ENCODE measurements around the gene PDZD2. TPM values are rescaled to one million over a fixed set of nuclear protein-coding genes. Genes with fewer than 3 reads are reported as not detected.

Gene PDZD2
- total RNA-seq, 1 donor from 2014 or later = 6.7 TPM

- no peaks in the 10 kb centered on the region for H3K27me3 ChIP-seq (ENCODE audit: control insufficient read depth, insufficient read depth, low read length)
- no peaks in the 10 kb centered on the region for H3K36me3 ChIP-seq (ENCODE audit: control insufficient read depth, insufficient read depth, low read length)
- no peak for DNase-seq (ENCODE audit: low read depth)
- no peak for TF ChIP-seq CTCF (IDR thresholded peaks at IDR 0.05; ENCODE audit: insufficient read depth, low read length, poor library complexity, severe bottlenecking)
- no peak overlapping the region for H3K4me3 ChIP-seq (ENCODE audit: low read depth, low read length)
These were observed 362.8 kb downstream of the PDZD2 start for GRCh38 chr5:32001707-32002106.

DNA sequence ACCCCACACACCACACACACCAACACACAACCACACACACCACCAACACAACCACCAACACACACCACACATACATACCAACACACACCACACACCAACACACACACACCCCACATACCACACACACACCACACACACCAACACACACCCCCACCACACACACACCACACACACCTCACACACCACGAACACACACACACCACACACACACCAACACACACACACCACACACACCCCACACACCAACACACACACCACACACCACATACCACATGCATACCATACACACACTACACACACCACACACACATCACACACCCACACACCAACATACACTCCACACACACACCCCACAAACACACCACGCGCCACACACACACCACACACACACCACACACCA is 363.8 kb downstream of the PDZD2 start:
- no peak for DNase-seq (ENCODE audit: low read depth)
- TF ChIP-seq CTCF (IDR thresholded peaks at IDR 0.05; ENCODE audit: insufficient read depth, low read length, poor library complexity, severe bottlenecking) = no peak
- Histone ChIP-seq H3K27me3 (ENCODE audit: control insufficient read depth, insufficient read depth, low read length) (no peaks in the 10 kb centered on the region), H3K36me3 (ENCODE audit: control insufficient read depth, insufficient read depth, low read length) (no peaks in the 10 kb centered on the region), H3K4me3 (ENCODE audit: low read depth, low read length) (no peak overlapping the region)

DNA sequence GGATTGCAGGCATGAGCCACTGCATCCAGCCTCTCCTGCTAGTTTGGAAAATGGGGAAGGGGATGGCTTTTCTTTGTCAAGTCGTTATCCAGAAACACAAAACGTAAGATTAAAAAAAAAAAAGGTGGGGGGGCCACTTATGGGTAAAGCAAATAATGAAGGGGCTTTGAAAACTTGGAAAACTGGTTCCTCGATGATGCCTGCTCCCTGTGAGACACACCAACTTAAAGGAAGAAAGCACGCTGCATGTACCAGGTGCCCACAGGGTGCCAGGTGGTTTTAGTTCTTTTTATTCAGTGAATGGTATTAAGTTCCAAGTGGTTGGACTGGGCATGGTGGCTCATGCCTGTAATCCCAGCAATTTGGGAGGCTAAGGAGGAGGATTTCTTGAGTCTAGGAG is 365.1 kb downstream of the PDZD2 start:
- TF ChIP-seq CTCF (IDR thresholded peaks at IDR 0.05; ENCODE audit: insufficient read depth, low read length, poor library complexity, severe bottlenecking) = no peak
- DNase-seq (ENCODE audit: low read depth) = no peak
- Histone ChIP-seq H3K27me3 (ENCODE audit: control insufficient read depth, insufficient read depth, low read length) (no peaks in the 10 kb centered on the region), H3K4me3 (ENCODE audit: low read depth, low read length) (no peak overlapping the region), H3K36me3 (ENCODE audit: control insufficient read depth, insufficient read depth, low read length) (no peaks in the 10 kb centered on the region)

DNA sequence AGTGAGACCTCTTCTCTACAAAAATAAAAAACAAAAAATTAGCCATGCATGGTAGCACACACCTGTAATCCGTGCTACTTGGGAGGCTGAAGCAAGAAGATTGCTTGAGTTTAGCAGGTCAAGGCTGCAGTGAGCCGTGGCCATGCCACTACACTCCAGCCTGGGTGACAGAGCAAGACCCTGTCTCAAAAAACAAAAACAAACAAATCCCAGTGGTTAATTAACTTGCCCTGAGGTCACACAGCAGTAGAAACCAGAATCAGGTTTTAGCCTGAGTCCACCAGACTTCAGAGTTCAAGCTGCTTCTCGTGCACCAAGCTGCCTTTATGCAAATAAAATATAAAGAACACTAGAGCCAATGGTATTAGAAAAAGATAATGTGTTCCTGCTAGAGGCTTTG is 365.5 kb downstream of the PDZD2 start:
- Histone ChIP-seq H3K36me3 (ENCODE audit: control insufficient read depth, insufficient read depth, low read length) (no peaks in the 10 kb centered on the region), H3K4me3 (ENCODE audit: low read depth, low read length) (no peak overlapping the region), H3K27me3 (ENCODE audit: control insufficient read depth, insufficient read depth, low read length) (no peaks in the 10 kb centered on the region)
- no peak for TF ChIP-seq CTCF (IDR thresholded peaks at IDR 0.05; ENCODE audit: insufficient read depth, low read length, poor library complexity, severe bottlenecking)
- no peak for DNase-seq (ENCODE audit: low read depth)

GRCh38 chr5:32008746-32009145 is 369.8 kb downstream of the PDZD2 start:
- no peak for TF ChIP-seq CTCF (IDR thresholded peaks at IDR 0.05; ENCODE audit: insufficient read depth, low read length, poor library complexity, severe bottlenecking)
- Histone ChIP-seq H3K27me3 (ENCODE audit: control insufficient read depth, insufficient read depth, low read length) (no peaks in the 10 kb centered on the region), H3K36me3 (ENCODE audit: control insufficient read depth, insufficient read depth, low read length) (no peaks in the 10 kb centered on the region), H3K4me3 (ENCODE audit: low read depth, low read length) (no peak overlapping the region)
- DNase-seq (ENCODE audit: low read depth) = no peak

GRCh38 chr5:32013658-32014057 is 374.7 kb downstream of the PDZD2 start:
- Histone ChIP-seq H3K36me3 (ENCODE audit: control insufficient read depth, insufficient read depth, low read length) (no peaks in the 10 kb centered on the region), H3K27me3 (ENCODE audit: control insufficient read depth, insufficient read depth, low read length) (no peaks in the 10 kb centered on the region), H3K4me3 (ENCODE audit: low read depth, low read length) (no peak overlapping the region)
- TF ChIP-seq CTCF (IDR thresholded peaks at IDR 0.05; ENCODE audit: insufficient read depth, low read length, poor library complexity, severe bottlenecking) = no peak
- DNase-seq (ENCODE audit: low read depth) = no peak

All from kidney epithelial cell (primary cell).